HPDE6-E6E7 (cell line): ENCODE results near the gene PTCH2.
A peak's percentile ranks its signal among the peaks of the same experiment; 100 is the strongest.
"Not testable (repeated sequence)": the region's sequence is repeated elsewhere in the genome, so short reads cannot be mapped to it uniquely, and the experiment has no call there.

ENCODE experiments used
- DNase-seq: peaks from one replicate; pipeline ENCODE4 v3.0.0; 2011; ENCODE audit warnings: missing footprints; ENCODE audit errors: extremely low spot score

PTCH2 gene

DNA sequence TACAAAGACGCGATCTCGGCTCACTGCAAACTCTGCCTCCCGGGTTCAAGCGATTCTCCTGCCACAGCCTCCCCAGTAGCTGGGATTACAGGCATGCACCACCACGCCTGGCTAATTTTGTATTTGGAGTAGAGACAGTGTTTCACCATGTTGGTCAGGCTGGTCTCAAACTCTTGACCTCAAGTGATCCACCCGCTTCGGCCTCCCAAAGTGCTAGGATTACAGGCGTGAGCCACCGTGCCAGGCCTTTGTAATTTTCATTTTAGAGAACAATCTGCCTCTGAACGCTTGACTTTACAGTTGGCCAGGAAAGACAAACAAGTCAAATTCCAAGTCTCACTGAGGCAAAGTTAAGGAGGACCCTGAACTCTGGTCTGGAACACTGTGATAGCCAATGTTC is 4.8 kb downstream of the PTCH2 start:
- DNase-seq: not testable (repeated sequence)

DNA sequence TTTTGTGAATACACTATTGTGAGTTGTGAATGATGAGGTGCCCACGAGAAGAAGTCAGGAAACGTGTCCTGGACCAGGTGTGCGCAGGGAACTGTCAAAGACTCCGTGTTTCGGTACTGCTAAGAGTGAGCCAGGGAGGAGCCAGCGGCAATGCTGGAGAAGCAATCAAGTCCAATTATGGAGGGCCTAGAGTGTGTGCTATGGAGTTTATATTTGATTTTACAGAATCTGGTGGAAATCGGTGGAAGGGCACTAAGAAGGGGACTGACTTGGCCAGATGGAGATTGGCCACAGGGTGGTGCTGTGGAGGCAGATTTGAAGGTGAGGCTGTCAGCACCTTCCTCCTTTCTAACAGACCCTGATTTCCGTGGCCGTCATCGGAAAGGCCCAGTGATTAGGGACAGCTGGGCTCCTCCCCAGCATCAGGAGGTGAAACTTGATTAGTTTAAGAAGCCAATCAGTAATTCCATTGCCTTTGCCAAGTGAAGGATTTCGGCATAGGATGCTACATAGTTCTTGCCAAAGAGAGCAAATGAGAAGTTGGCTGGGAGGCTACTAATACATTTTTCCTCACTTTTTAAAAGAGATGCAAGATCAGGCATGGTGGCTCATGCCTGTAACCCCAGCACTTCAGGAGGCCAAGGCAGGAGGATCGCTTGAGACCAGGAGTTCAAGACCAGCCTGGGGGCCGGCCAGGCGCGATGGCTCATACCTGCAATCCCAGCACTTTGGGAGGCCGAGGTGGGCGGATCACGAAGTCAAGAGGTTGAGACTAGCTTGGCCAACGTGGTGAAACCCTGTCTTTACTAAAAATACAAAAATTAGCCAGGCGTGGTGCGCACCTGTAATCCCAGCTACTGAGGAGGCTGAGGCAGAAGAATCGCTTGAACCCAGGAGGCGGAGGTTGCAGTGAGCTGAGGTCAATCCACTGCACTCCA is 7.0 kb downstream of the PTCH2 start:
- peak; percentile 58 for DNase-seq

DNA sequence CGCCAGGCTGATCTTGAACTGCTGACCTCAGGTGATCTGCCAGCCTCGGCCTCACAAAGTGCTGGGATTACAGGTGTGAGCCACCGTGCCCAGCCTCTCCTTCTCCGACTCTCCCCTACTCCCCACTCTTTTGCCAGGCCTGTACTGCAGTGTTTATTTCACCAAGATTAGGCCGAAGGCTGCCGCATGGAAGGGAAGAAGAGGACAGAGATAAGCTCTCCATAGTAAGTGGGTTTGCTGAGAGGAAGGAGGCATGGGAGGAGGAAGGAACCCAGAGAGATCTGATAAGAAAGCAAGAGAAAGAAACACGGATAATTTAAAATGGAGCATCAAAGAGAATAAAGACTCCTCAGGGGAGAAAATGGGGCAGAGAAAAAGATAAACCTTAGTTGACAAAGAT is 8.7 kb downstream of the PTCH2 start:
- no peak for DNase-seq

DNA sequence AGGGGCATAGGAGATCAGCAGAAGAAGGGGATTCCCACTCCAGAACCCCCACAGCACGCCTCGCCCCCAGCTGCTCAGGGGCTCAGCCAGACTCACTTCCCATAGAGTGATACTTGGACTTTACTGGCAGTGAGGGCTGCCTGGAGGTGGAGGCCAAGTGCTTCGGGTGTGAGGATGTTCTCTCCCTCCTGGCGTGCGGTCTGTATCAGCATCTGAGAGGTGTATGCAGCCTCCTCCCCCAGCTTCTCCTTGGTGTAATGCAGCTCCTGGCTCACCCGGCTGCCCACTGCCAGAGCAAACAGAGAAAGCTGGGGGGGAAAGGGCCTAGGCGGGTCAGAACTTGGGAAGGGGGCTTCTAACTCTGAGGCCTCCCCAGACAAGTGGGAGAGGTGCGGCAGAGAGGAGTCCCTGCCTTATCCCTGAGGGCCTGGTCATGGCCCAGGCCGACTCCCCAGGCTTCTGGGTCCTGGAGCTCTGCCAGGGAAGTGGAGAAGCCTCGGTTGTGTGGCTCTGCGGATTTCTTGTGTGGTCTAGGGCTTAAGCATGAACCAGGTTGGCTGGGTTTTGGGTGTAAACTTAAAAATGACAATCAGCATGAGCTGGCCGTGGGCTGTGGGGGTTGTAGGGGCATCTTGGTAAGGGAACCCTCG is 10.9 kb downstream of the PTCH2 start:
- no peak for DNase-seq

DNA sequence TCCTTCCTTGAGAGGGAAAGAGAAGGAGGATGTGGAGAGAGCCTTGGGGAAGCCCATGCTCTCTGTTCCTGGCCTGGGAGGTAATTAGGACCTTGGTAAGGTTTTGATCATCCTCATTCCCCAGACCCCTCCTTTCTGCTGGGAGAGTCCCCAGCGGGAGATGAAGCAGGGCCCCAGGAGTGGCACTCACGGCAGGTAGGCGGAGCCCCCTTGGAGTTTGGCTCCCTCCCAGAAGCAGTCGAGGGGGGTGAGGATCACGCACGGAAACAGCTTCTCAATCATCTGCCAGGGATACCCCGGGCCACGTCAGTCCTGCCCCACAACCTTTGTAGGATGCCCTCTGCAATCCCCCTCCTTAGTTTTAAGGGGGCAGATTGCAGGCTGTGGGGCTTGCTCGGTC is 11.5 kb downstream of the PTCH2 start:
- no peak for DNase-seq

DNA sequence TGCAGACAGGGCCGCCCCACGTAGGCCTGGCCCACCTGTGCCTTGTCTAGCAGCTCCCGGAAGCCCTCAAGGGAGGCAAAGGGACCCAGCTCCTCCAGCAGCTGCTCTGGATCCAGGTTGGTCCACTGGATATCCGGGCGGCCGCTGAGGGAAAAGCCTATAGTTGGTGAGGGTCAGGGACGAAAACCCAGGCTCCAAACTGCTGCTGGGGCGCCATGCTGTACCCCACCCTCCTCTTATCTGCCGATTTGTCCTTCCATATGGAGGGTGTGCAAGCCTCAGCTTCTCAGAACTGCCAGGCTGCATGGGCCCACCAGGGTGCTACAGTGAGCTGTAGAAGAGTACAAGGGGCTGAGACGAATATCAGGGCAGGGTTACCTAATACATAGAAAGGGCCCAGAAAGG is 12.2 kb downstream of the PTCH2 start:
- no peak for DNase-seq

DNA sequence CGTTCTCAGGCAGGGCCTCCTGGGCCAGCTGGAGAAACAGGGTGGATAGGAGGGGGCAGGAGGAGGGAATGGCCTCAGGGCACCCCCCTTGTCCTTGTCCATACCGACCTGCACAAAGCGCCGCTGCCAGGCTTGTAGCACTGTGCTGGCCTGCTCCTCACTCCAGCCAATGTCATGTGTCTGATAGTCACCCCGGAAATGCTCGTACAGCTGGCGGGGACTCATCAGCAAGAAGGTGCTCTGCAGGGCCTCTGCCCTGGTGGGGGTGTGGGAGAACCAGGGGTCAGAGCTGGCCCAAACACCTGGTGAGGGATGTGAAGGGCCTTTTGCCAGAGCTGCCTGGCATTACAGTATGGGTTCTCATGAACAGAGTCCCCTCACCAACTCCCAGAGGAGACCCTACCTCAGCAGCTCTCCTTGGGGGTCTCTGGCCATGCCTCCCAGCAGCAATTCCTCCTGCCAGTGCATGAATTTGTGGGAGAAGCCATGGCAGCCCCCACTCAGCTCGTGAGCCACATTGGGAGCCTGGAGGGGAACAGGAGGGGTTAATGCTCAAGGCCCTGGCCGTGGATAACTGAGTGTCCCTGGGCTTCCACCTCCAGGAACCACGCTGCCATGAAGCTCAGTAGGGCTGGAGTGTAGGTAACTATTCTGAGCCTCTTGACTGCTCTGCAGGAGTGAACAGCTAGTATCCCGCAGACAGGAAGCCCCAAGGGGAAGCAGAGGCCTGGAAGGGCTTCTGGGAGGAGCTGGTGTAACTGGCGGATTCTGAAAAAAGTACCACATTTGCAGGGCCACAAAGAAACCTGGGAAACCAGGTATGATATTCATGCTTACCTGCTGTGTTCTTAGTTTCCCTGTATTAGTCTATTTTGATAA is 13.3 kb downstream of the PTCH2 start:
- DNase-seq: no peak

DNA sequence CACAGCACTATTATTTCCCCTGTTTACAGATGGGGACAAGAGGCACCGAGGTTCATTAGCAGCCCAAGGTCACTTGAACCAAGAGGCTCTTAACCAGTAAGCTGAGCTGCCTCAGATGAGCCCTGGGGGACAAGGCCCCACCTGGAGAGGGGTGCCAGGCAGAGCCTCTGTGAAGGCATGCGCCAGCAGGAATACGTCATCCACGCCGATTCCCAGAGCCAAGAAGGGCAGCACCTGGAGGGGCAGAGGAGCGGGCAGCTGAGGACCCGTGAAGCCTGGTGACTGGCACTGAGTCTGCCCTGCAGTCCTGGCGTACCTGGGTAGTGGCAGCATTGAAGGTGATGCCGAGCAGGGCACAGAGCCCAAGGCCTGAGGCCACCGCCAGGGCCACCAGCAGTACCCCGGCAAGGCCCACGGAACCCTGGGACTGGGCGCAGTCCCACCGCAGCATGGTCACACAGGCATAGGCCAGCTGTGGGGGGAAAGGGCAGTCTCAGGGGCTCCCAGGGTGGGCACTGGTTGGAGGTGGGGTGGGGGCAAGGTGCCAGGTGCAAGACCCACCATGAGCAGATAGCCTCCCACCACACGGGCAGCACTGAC is 14.1 kb downstream of the PTCH2 start:
- DNase-seq: no peak

DNA sequence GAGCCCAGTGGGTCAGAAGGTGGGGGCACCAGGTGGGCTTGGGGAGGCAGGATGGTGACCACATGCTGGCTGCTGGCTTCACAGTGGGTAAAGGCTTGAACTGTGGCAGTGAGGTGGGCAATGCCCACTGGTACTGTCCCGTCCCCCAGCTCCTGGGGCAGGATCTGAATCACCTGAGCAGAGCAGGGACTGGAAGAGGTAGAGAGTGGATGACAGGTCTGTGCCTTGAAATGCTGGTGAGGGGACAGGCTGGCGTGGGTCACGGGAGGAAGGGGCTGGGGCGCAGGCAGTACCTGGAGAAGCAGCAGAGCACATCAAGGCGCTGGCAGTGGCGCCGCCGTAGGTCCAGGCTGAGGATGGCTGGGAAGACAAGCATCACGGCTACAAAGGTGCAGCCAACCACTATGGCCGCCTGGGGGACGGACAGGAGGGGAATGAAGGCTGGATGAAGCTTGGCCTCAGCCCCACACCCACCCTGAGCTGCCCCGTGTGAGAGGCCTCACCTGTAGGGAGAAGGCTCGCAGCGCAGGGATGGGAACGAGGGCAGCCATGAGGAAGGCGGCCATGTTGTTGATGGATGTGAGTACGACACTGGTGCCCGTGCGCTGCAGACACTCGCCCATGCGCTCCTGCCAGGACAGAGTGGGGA is 14.9 kb downstream of the PTCH2 start:
- no peak for DNase-seq

DNA sequence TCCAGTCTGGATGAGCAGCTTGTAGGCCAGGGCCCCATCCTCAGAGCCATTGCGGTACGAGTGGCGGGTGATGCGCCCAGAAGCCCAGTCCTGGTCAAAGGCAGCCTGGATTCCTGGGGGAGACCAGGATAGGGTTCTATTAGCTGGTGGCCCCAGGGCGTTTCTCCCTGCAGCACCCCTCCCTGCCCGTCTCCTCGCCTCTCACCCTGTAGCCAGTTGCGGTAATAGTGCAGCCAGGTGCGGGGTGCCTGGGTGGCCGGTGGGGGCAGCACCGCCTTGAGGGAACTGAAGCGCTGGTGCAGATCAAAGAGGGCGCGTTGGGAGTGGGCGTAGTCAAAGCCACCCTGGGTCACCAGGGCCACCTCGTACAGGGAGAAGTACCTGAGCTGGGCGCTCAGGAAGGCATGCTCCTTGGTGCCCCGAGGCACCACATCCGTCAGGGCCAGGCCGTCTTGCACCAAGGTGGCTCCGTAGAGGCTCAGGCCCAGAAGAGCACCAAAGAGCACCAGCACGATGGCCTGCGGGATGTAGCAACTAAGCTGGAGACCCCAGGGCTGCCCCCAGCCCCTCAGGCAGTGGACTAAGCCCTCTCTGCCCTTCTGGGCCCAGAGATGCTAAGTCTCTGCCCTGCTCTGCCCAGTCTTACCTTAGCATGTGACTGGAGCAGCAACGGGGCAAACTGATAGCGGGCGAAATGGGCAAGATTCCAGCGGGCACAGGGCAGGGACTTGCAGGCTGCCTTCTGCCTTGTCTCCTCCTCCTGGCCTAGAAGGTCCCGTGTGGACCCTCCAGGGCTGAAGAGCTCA is 15.7 kb downstream of the PTCH2 start:
- no peak for DNase-seq

DNA sequence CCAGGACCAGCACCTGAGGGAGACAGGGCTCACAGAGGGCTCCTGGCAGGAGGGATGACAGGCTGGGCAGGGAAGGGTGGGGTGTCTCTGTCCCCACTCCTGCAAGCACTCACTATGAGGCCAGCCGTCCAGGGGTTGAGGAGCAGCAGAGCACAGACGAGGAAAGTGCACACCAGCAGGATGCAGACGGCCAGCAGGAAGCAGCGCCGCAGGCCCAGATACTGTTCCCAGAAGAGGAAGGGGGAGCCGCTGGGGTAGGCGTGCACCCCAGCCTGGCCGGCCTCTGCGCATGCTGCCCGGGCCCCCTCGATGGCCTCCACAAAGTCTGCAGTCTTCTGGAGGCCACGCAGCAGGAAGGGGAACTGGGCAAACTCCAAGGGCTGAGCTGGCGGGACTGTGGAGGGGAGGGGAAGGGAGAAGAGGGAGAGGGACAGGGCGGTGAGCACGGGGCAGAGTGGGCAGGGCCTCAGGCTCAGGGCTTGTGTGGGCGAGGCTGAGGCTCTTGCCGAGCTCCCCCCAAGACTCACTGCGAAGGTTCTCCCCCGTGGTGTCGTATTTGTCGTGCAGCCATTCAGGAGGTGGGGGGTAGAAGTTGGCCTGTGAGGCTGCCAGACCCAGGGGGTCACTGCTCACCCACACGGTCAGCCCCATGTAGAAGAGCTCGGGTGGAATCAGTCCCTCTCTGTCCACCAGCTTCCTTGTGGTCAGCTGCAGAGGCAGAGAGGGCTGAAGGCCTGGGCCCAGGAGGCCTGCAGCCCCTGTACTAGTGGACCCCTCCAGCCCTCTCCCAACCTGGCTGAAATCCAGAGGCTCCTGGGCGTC is 16.5 kb downstream of the PTCH2 start:
- DNase-seq: no peak

DNA sequence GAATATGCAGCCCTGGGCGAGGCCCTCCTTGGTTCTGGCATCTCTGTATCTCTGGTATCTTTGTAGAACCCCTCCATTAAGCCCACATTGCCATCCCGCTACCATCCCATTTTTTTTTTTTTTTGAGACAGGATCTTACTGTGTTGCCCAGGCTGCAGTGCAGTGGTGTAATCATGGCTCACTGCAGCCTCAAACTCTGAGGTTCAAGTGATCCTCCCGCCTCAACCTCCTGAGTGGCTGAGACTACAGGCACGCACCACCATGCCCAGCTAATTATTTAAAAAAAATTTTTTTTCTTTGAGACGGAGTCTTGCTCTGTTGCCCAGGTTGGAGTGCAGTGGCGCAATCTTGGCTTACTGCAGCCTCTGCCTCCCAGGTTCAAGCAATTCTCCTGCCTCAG is 18.7 kb downstream of the PTCH2 start:
- DNase-seq: not testable (repeated sequence)

DNA sequence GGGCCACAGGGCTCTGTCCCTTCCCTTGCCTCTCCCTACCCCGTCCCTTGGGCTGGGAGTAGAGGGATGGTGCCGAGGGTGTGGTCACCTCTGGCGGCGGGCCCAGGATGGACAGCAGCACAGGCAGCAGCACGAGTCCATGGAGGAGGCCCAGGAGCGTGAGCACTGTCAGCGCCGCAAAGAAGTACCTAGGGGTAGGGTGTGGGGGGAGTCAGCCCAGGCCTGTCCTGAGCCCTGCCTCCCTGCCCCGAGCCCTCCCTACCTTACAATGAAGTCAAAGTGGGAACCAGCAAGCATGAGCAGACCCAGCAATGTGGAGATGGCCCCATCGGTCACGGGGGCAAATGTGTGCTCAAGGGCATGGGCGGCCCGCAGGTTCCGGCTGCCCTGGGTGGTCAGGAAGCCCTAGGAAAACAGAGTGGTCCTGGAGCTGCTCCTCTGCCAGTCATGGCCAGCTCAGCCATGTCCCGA is 20.0 kb downstream of the PTCH2 start:
- DNase-seq: no peak

DNA sequence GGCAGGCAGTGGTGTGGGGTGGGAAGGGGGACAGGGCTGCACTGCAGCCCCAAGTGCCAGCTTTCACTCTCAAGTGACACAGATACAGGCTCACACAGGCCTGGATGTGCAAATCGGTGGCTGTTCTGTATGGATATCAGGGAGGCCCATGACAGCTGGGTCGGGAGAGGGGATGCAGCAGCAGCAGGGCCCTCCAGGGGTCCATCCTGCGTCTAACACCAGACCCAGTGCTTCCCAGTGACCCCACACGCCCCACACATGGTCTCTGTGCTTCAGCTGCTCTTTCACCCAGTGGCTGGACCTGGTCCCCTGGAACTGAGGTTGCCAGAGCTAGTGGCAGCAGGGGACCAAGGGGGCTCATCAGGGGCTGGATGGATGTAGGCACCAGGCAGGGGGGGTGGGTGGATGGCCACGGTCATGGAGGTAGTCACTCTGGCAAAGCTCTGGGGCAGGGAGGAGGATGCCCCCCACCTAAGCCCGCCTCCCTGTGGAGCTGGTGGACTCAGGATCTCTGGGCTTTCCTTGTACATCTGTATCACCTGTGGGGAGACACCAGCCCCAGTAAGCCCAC is 20.8 kb downstream of the PTCH2 start:
- no peak for DNase-seq

DNA sequence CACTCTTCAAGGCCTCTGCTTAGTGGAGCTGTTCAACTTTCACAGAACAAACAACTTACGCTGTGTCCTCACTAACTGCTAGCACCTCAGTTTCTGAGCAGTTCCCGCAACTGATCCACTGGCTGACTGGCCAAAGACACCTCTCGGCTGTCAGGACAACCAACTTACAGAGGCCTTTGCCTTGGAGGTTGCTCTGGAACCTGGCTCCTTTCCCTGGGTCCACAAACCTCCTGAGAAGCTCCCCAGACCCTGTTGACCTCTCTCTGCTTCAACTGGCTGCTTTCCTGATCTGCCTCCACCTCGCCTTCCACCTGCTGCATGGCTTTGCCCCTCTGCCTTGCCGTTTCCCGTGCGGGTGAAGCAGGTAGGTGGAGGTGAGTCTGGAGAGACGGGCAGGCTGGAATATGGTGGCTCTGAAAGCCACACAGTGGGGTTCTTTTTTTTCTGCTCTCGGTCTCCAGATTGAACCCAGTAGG is 21.8 kb downstream of the PTCH2 start:
- no peak for DNase-seq

DNA sequence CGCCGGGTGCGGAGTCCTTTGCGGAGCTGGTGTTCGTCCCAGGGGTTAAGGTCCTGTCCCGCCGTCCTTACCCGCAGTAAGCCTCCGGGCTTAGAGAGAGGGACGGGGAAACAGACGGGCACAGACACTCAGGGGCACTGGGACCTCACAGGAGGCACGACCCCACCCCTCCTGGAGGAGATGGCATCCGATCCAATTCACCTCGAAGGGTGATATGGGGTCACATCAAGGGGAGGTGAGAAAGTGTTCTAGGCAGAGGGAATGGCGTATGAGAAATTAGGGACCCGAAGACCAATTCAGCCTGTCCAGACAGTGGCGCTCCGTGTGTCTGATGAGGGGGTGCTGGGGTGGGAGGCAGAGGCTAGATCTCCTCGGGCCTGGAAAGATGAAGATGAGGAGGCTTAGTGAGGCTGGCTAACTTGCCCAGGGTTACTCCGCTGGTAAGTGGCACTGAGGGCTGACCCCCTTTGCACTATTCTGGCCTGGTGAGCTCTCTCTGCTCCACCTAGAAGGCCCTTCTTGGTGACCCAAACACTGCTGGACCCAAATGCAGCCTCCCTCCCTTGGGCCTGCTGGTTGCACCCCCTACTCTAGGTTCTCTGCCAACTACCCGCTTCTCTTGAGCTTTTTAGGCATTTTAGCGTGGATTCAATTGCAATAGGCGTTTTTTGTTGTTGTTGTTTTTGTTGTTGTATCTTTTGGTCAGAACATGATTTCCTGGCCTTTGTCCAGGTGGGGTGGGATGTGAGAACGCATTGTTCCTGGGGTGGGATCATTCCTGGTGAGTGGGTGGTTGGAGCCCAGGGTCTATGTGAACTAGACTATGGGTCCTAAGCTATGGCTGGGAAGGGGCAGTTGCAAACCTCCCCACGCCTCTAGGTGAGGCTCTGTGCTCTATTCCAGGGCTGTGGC is 22.5 kb downstream of the PTCH2 start:
- no peak for DNase-seq

DNA sequence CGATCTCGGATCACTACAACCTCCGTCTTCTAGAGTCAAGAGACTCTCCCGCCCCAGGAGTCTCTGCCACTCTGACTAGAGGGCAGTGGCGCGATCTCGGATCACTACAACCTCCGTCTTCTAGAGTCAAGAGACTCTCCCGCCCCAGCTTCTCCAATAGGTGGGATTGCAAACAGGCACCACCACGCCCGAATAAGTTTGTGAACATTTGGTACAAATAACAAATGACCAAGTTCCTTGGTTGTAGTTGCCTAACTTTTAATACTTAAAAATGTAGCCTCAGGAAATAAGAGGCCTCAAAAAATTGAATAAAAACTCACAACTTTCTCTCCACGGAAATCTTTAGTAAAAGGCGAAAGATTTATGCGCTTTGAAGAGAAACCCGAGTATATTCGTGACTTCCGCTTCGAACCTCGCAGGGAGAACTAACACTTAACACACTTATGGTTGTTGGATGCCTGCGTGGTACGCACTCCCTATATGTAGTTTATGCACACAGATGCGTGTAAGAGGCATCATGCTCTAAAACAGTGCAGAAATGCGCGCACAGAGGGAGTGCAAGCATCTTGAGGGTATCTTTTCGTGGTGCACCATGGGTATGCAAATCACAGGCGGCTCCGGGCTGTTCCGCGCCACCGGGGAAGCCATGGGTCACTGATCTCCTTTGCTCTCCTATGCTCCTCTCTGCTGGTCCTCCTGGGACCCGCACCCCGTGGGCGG is 23.3 kb downstream of the PTCH2 start:
- DNase-seq: no peak
